GM21447 (cell line): ENCODE measurements around the gene FBN2.
"Not testable (repeated sequence)": the region's sequence is repeated elsewhere in the genome, so short reads cannot be mapped to it uniquely, and the experiment has no call there.

Experiments
- ATAC-seq: cut with Tn5 transposase; IDR thresholded peaks from one replicate; pipeline ENCODE4 v1.9.1; 2021; ENCODE audit not compliant: unreplicated experiment

Gene FBN2

DNA sequence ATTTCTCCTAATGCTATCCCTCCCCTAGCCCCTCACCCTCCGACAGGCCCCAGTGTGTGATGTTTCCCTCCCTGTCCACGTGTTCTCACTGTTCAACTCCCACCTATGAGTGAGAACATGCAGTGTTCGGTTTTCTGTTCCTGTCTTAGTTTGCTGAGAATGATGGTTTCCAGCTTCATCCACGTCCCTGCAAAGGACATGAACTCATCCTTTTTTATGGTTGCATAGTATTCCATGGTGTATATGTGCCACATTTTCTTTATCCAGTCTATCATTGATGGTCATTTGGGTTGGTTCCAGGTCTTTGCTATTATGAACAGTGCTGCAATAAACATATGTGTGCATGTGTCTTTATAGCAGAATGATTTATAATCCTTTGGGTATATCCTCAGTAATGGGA is 216.6 kb downstream of the FBN2 start:
- not testable (repeated sequence) for ATAC-seq

DNA sequence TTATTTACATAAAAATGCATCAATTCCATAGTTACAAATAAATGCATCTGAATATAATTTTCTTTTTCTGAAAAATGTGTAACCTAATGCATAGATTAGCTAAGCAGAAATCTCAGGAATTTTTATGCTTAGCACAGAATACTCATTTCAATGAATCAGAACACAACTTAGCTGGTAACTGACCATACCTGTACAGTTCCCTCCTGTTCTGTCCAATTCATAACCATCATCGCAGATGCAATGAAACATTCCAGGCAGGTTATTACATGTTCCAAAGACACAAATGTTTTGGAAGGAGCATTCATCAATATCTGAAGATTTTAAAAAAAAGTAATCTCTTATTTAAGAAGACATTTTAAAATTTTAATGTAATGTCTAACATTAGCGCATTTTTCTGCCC is 219.4 kb downstream of the FBN2 start:
- ATAC-seq: no peak

DNA sequence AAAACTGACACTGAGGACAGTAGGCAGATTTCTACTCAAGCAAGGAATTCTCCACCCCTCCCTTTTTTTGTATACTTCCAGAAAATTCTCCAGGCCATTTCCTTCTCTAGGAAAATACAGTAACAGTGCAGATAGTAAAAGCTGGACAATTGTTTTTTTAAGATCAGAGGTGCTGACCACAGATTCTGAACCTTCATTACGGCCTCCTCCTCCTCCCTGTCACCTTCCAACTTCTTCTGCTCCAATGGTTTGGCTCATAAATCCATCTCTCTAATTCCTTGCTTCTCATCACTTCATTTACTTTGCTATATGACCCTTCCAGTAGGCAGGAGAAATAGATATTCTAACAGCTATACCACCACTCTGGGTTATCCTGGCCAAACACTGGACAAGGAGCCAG is 220.6 kb downstream of the FBN2 start:
- no peak for ATAC-seq

DNA sequence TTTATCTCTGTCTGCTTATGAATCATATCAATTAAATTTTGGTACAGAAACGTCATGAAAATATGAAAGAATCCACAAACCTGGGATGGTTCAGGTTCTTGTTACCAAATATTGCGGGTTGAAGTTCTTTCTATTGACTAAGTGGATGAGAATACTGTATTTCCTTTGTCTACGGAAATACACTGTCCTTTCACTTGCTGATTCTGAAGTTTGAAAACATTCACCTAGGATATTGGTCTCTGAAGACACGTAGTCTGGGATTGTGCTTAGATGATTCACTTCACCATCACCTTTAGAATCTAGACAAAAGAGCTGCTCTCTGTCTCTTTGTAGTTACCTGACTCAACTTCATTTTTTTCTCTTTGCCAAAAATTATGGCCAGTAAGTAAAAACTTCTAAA is 222.4 kb downstream of the FBN2 start:
- no peak for ATAC-seq

DNA sequence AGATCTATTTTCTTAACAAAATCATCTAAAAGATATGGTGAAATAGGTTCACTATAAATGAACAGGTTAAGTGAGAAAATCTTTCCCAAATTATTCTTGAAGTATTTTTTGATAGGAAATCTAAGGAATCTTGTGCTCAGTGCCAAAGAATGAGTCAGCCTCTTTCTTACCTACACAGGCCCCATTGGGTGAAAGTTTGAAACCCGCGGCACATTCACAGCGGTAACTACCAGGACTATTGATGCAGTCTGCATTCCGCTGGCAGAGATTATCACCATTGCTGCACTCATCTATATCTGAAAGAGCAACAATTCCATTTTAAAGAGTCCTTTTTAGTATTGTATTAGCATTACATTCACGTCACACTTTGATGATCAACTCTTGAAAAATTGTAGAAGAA is 232.7 kb downstream of the FBN2 start:
- ATAC-seq: no peak

DNA sequence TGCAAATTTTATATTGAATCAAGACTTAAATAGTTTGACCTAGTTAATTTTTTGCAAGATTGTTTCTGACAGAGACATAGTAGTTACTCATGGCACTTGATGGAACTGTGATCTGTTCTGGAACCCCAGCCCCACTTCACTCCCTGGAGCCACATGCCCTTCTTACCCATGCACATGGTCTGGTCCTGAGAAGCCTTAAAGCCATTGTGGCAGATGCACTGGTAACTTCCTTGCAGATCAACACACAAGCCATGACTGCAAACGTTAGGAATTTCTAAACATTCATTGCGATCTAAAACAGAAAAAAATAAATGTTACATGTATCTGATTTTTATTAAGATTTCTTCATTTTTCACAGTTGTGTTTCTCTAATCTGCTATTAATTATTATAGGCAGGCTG is 233.3 kb downstream of the FBN2 start:
- ATAC-seq: no peak

DNA sequence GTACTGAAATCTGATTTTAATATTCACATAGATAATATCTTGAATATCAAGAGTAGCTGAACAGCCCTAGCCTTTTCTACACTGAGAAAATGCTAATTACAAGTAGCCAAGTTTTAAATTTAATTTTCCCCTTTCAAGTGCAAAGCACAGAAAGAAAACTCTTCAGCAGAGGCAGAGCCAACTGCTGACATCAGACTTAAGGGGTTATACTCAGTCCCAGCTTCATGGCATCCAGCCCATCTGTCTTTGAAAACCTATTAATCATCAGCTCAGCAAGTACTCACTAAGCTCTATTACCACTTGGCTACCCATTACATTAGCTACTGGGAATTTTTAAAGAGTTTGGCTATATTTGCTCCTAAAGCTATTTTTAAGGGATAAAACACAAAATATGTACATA is 234.0 kb downstream of the FBN2 start:
- ATAC-seq: no peak

DNA sequence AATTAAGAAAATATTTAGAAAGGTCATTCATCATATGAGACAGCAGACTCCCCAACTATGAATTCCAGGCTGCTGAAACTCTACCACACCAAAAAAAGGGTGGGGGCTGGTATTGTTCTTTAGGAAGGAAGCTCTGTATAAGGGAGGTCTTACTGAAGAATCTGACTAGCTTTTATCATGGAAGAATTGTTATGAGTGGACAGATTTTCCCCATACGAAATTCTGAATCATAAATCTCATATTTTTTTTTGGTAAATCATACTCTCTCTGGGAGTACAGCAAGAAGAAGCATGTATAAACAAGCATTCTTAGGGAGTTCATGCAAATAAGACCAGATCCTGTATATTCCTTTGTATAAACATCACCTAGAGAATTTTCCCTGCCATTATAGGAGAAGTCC is 234.5 kb downstream of the FBN2 start:
- no peak for ATAC-seq

DNA sequence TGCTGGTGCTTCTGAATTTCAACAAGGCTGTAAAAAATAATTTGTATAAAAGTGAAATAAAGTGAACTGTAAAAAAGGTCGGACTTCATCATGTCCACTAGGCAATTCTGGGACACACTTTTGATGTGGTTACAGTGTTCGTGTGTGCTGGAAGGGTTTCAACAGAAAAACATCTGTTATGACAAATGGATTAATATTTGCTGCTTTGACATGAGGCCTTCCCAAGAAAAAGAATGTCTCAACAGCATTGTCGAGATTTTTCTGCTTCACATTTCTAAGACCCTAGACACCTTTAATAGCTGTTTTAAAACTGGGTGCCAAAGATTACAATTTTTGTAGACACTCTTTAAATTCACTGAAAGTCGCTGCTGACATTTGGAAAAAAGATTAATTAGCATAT is 237.9 kb downstream of the FBN2 start:
- ATAC-seq: no peak

DNA sequence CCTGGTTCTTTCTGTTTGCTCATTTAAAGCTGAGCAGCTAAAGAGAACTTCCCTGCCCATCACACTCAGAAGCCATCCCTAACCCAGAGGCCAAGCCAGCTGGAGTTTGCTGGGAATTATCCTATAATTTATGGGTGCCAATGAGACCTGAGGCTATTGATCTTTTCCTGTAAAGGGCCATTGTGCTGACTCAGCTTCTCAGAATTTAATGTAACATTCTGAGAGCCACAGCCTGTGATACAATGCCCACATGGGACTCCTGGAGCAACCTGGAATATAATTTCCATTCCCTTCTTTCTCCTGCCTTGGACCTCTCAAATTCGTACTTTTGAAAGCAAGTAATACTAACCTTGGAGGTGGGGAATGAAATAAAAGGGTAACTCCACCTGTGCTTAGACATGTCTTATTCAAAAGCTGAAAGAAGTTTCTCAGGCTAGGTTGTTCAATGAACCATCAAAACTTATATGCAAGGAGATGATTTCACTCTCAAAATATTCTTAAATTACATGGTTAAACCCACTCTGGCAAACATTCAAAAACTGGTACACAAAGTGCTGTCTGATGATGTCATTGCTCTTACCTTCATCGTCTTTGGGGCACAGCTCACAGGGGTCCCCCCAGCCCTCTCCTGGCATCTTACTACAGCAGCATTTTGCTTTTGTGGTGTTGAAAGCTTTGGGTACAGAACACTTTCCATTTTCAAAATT is 247.7 kb downstream of the FBN2 start:
- ATAC-seq: no peak

DNA sequence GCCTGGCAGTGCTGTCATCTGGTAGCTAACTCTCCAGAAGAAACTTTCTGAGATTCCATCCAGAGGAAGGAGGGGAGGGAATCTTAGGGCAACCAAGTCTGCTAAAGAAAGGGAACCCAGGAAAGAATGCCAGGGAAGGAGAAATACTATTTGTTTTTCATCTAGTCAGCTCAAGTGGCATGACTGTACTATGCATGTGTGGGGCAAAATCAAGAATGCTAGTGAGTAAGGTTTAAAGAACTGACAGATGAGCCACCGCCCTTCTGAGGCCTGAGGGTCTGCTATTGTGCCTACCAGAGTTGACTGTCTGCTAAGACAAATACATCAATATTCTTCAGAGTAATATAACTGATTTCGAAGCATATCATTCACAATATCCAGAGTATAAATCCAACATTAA is 250.3 kb downstream of the FBN2 start:
- no peak for ATAC-seq

DNA sequence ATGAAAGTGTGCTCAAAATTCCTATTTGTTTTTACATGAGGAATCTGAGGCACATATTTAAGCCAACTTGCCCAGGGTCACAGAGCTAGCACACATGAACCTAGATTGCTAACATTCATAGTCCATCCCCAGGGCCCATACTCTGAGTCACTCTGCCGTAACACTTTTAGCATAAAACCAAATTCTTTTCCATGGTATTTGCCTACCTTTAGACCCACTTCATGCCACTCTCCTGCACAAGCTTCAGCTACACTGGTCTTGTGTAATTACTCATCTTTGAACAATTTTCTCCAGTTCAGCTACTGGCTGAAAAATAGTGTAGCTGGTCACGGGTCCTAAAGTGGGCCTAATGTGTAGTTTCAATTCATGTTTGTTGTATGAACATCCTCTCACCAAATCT is 253.8 kb downstream of the FBN2 start:
- ATAC-seq: no peak

DNA sequence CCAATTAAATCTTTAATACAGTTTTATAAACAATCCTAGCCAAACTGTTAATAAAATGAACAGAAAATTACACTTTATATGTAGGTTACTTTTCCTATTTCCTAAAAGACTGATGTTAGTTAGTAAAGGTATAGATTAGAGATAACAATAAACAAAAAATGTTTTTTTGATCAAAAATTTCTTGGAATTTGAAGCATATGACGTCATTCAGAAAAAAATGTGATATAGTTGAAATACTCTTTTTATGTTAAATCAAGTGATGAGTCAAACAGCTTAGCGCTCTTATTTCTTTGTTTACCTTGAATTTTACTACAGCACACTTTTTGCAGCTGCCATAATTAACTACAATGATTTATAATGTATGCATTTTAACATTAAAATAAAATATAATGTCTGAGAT is 258.7 kb downstream of the FBN2 start:
- ATAC-seq: no peak

DNA sequence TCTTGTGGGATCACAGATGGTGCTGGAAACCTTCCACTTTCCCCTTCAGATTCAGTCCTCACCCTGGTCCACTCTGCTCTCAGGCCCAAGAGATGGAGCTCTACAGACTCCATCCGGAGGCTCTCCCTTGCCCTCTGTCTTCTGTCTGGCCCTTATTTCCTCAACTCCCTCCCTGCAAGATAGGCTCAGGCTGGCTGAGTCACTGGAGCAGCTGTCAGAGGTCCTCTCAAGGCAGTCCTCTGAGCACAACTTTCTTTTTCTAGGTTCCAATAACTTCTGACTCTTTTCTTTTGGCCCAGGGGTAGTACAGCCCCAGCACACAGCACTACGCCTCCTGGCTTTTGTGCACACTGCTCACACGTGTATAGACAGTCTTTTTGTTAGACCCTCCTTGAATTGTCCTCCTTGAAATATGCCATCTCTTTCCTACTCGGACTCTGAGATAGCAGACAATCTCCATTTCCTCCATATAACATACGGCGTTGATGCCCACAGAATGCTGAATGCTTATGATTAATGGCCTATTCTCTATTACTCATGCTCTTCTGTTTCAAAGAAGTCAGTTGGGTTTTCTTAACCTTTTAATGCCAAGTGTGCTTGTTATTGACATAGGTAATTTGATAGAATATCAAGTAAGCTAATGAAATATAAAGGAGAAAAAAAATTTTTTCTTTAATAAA is 261.4 kb downstream of the FBN2 start:
- no peak for ATAC-seq

DNA sequence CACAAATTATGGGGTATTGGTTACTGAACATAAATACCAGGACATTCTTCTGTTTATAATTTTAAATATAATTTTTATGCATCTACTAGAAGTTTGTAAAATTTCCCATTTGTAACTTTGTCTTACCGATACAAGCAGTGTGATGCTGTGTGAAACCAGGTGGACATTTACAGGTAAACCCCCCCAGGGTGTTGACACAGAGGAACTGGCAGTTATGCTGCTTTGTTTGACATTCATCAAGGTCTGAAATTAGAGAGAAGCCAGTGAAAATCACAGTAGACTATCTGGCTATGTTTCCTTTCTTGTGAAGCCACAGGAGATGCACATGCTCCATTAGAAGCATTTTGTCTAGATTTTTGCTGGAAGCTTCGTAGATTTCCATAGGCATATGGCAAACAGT is 263.6 kb downstream of the FBN2 start:
- ATAC-seq: no peak

DNA sequence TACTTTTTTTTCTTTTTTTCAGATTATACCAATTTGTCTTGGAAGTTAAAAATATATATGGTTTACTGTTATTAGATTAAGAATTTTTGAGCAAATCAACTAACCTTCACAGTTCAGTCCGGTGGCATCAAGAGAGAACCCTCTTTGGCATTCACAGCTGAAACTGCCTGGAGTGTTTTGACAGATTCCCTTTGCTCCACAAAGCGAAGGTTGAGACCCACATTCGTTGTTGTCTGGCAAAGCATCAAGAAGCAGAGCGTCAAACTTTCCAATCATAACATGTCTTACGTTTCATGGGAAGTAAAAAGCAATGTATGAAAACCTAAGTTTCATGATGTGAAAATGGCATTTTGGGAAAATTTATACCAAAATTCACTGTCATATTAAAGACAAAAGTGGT is 264.3 kb downstream of the FBN2 start:
- no peak for ATAC-seq

DNA sequence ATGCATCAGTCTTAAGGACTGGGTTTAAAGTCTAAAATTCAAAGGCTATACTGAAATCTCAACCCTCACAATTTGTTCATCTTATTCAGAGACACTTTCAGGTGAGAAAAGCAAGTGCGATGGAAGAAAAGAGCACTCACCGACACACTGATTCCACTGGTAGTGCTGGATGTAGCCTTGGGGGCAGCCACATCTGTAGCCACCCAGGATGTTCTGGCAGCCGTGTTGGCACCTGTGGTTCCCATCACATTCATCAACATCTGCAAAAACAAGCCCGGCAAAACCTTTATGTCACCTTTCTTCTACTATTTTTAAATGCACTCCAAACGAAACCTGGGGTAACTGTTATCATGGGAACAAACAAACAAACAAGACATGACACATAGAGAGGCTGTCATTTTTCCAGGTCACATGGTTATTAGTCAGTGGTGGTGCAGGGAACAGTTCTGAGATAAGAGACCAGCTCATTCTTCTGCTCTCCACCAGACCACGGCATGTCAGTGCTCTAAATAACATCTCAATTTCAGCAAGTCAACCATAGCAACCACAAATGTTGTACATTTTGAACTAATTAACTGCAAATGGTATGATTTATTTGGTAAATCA is 266.1 kb downstream of the FBN2 start:
- ATAC-seq: no peak

DNA sequence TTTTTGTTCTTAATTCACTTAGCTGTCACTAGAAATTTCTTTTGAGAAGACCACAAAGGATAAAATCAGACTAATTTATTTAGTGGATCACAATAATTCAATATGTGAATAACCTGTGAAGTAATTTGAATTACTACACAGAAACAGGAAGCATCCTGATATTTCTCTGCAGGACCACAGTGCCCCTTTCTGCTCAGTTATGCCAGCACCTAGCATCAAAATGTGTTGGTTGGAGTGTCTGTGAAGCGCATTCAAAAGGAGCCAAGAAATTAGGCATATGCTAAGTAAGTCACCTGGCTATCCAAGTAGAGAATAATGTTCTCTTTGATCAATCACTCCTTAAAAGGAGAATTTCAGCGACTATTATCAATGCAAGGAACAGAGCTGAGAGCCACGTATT is 267.0 kb downstream of the FBN2 start:
- no peak for ATAC-seq

DNA sequence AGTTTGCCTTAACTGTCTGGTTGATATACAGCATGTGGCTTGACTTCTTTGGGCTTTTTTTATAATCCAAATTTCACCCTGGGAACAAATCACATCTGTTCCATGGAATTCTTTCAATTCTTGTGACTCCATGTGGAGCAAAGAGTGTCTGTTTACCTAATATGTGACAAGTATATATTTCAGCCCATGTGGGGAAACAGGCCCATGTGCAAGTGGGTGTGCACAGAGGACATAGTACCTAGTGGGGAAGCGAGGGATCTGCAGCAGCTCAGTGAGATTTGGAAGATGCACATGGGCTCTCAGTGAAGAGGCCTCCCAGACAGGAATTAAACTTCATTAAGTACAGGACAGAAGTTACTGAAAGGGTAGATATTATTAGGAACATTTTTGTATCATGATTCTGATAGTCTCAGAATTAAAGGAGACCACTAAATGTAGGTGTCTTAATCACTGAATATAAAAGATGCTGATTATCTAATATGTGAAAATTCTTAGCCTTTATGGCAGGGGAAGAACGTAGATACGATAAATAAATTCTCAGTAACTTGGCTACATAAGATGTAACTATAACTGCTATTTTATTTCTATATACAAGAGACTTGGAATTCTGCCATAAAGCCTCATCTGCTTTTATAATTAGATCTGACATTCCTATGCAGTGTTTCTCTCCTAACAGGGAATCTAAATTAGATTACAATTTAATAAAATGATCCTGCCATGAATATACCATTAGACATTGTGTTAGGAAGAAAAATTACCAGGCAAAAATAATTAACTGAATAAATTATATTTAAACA is 273.3 kb downstream of the FBN2 start:
- ATAC-seq: no peak

DNA sequence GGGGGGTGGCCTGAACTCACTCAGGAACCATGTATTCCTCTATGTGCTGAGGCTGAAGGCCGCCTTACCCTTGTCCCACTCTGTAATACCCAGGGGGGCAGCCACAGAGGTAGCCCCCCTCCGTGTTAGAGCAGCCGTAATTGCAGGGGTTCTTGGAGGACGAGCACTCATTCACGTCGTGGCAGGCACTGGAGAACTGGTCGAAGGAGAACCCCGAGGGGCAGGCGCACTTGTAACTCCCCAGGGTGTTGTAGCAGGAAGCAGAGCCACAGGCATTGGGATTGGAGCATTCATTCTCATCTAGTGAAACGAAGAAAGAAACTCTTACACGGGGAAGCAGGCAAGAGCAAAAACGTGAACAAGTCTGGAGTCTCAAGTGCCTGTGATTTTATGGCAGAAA is 274.7 kb downstream of the FBN2 start:
- ATAC-seq: no peak

DNA sequence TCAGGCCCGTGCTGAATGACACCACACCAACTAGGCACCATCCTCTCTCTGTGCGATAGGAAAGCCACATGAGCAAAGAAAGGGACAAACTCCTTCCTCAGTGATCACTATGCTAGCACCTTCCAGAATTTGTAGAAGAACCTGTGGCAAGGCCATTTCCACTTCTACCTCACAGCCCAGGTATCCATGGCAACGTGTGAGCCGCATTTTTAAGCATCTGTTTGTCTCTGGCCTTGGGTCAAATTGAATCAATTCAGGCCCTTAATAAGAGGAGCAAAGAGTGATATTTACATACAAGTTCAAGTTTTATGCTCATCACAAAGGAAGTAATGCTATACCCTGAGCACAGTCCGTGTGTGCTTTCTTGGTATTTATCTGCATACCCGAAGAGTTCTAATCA is 275.1 kb downstream of the FBN2 start:
- no peak for ATAC-seq

DNA sequence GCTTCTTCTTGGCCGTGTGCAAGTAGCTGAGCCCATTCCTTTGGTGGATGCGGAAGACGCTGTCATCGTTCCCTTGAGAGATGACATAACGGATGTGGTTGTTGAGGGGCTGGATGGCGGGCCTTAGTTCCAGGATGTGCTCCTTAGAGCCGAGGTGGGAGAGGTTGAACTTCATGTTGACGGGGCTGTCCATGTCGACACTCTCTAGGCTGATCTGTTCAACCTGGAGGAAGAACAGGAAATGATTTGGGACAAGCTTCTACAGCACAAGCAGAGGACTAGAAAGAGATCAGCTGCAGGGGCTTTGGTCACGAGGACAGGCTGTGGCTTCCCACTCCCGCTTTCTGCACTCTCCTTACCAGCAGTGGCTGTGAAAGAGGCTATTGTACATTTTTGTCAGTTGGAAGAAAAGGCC is 278.4 kb downstream of the FBN2 start:
- no peak for ATAC-seq
